HEK293T (cell line): Measurements from ENCODE around the gene SRP68.

ENCODE experiments used
- BHLHE40 ChIP-seq: fragments of 450-650 bp; IDR thresholded peaks from 2 replicates; pipeline ENCODE4 v1.6.1; 2016; ENCODE audit warnings: mild to moderate bottlenecking, moderate library complexity, borderline replicate concordance
- ELF4 ChIP-seq: fragments of 450-650 bp; IDR thresholded peaks from 2 replicates; pipeline ENCODE4 v1.6.1; 2017; ENCODE audit warnings: antibody characterized with exemption
- FOXK2 ChIP-seq: fragments of 450-650 bp; IDR thresholded peaks from 2 replicates; pipeline ENCODE4 v1.6.1; 2016; ENCODE audit warnings: mild to moderate bottlenecking
- FOXM1 ChIP-seq: fragments of 450-650 bp; IDR thresholded peaks from 2 replicates; pipeline ENCODE4 v1.6.1; 2017; ENCODE audit warnings: mild to moderate bottlenecking, borderline replicate concordance
- SP1 ChIP-seq: fragments of 450-650 bp; IDR thresholded peaks from 2 replicates; pipeline ENCODE4 v1.6.1; 2017
- TARDBP ChIP-seq: fragments of 450-650 bp; IDR thresholded peaks from 2 replicates; pipeline ENCODE4 v1.6.1; 2016
- ZNF384 ChIP-seq: fragments of 450-650 bp; IDR thresholded peaks from 2 replicates; pipeline ENCODE4 v1.6.1; 2016
- TF ChIP-seq, protein P1 (sequence below): fragments of 450-650 bp; IDR thresholded peaks from 2 replicates; pipeline ENCODE4 v1.6.1; 2016

GRCh38 chr17:76097716-76098295, 25.5 kb upstream of the SRP68 start:
- TF ChIP-seq ZNF384: no peak
- TF ChIP-seq ELF4: no peak
- TF ChIP-seq, protein P1, sequence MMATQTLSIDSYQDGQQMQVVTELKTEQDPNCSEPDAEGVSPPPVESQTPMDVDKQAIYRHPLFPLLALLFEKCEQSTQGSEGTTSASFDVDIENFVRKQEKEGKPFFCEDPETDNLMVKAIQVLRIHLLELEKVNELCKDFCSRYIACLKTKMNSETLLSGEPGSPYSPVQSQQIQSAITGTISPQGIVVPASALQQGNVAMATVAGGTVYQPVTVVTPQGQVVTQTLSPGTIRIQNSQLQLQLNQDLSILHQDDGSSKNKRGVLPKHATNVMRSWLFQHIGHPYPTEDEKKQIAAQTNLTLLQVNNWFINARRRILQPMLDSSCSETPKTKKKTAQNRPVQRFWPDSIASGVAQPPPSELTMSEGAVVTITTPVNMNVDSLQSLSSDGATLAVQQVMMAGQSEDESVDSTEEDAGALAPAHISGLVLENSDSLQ: no peak
- TF ChIP-seq FOXK2: no peak
- TF ChIP-seq SP1: no peak
- TF ChIP-seq BHLHE40: no peak
- no peak for TF ChIP-seq TARDBP
- TF ChIP-seq FOXM1: no peak
